Suprapubic skin (tissue), 4 donors: ENCODE measurements around the gene GTF2H1. TPM values are rescaled to one million over a fixed set of nuclear protein-coding genes. Genes with fewer than 3 reads are reported as not detected.

Source experiments
- DNase-seq, 2 donors: peaks; one replicate each; pipeline ENCODE4 v3.0.0-alpha.2; 2019; ENCODE audit warnings: low spot score in 2 of 2
- H3K27ac ChIP-seq: fragments of 200-600 bp; sonication (generic); one replicate; pipeline ENCODE4 v1.5.1; 2019
- H3K27me3 ChIP-seq: fragments of 200-600 bp; sonication (generic); one replicate; pipeline ENCODE4 v1.5.1; 2019
- H3K36me3 ChIP-seq: fragments of 200-600 bp; sonication (generic); one replicate; pipeline ENCODE4 v1.5.1; 2019
- H3K4me1 ChIP-seq: fragments of 200-600 bp; sonication (generic); one replicate; pipeline ENCODE4 v1.5.1; 2019
- H3K4me3 ChIP-seq: fragments of 200-600 bp; sonication (generic); one replicate; pipeline ENCODE4 v1.5.1; 2019; ENCODE audit warnings: mild to moderate bottlenecking
- H3K9me3 ChIP-seq: fragments of 200-600 bp; sonication (generic); one replicate; pipeline ENCODE4 v1.5.1; 2019
- EP300 ChIP-seq: sonication (generic); formaldehyde crosslinking; IDR thresholded peaks from one replicate; pipeline ENCODE4 v1.6.1; 2017; ENCODE audit warnings: antibody characterized with exemption
- POLR2A ChIP-seq, 2 donors: fragments of 450-650 bp; IDR thresholded peaks; one replicate each; pipeline ENCODE4 v1.6.1; 2017; ENCODE audit warnings: antibody characterized with exemption in 2 of 2, mild to moderate bottlenecking in 2 of 2, moderate library complexity in 2 of 2
- POLR2AphosphoS5 ChIP-seq, 3 donors: sonication (generic); formaldehyde crosslinking; IDR thresholded peaks; one replicate each; pipeline ENCODE4 v1.6.1; 2017; ENCODE audit warnings: antibody characterized with exemption in 3 of 3
- WGBS: methylation state at CpG from one replicate; pipeline ENCODE4 v1.1.5; 2018; 5-methylcytosine and 5-hydroxymethylcytosine counted together
- total RNA-seq, 4 donors: library from RNA; depleted of rRNA; stranded (reverse); fragments of >200 nt; gene quantifications; one replicate each; pipeline ENCODE4 v1.1.0, GENCODE V29; 2016
- TF ChIP-seq, protein P1 (sequence below), 2 donors: fragments of 200-600 bp in 1 of 2; fragments of 450-650 bp in 1 of 2; sonication (generic) in 1 of 2; IDR thresholded peaks; one replicate each; pipeline ENCODE4 v1.5.1; 2016 to 2019; ENCODE audit warnings: antibody characterized with exemption in 2 of 2, mild to moderate bottlenecking in 1 of 2, moderate library complexity in 1 of 2

The GTF2H1 gene
- total RNA-seq, 4 donors from 2014 or later: 48.6 to 121 (median 50.4) TPM

DNA sequence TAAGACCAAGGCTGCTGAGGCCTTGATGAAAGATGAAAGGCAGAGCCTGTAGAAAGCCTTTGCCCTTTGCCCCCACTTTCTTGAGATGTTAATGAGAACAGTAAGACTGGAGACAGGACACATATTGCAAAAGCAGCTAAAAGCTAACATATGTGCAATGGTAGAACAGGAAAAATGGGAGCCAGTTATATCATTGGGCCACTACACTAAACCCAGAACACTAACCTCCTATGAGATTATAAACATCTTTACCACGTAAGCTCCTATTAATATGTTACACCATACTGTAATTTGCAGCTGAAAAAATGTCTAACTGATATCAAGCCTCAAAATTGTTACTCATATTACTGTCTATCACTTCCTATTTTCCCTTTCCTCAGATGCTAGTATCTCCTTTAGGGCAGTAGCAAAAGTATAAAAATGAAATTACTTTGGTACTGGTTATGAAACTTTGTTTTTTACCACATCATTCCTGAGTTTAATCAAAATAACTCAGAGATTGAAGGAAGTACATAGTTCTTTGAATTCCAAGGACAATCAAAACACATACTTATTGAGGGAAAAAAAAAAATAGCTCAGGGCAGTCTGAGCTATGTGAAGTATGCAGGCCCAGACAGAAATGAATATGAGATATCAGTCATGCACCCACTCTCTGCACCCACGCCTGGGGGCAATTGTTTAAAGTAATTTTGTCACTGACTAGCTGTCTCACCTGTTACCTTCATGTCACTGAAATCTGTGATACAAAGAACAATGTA is 9.5 kb upstream of the GTF2H1 start:
- peaks cover 22% of the 10 kb centered on the region for H3K36me3 ChIP-seq
- peaks cover 48% of the 10 kb centered on the region for H3K4me1 ChIP-seq
- DNase-seq: no peak
- peak overlapping the region; percentile 85 for H3K27ac ChIP-seq
- no peaks in the 10 kb centered on the region for H3K9me3 ChIP-seq
- no peak overlapping the region for H3K4me3 ChIP-seq
- 35% methylated on average over 2 of the region's 2 CpGs for WGBS
- TF ChIP-seq POLR2AphosphoS5 (IDR thresholded peaks at IDR 0.05) (no peak), POLR2A (IDR thresholded peaks at IDR 0.05) (no peak)
- TF ChIP-seq, protein P1, sequence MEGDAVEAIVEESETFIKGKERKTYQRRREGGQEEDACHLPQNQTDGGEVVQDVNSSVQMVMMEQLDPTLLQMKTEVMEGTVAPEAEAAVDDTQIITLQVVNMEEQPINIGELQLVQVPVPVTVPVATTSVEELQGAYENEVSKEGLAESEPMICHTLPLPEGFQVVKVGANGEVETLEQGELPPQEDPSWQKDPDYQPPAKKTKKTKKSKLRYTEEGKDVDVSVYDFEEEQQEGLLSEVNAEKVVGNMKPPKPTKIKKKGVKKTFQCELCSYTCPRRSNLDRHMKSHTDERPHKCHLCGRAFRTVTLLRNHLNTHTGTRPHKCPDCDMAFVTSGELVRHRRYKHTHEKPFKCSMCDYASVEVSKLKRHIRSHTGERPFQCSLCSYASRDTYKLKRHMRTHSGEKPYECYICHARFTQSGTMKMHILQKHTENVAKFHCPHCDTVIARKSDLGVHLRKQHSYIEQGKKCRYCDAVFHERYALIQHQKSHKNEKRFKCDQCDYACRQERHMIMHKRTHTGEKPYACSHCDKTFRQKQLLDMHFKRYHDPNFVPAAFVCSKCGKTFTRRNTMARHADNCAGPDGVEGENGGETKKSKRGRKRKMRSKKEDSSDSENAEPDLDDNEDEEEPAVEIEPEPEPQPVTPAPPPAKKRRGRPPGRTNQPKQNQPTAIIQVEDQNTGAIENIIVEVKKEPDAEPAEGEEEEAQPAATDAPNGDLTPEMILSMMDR (IDR thresholded peaks at IDR 0.05): no peak
- no peaks in the 10 kb centered on the region for H3K27me3 ChIP-seq

DNA sequence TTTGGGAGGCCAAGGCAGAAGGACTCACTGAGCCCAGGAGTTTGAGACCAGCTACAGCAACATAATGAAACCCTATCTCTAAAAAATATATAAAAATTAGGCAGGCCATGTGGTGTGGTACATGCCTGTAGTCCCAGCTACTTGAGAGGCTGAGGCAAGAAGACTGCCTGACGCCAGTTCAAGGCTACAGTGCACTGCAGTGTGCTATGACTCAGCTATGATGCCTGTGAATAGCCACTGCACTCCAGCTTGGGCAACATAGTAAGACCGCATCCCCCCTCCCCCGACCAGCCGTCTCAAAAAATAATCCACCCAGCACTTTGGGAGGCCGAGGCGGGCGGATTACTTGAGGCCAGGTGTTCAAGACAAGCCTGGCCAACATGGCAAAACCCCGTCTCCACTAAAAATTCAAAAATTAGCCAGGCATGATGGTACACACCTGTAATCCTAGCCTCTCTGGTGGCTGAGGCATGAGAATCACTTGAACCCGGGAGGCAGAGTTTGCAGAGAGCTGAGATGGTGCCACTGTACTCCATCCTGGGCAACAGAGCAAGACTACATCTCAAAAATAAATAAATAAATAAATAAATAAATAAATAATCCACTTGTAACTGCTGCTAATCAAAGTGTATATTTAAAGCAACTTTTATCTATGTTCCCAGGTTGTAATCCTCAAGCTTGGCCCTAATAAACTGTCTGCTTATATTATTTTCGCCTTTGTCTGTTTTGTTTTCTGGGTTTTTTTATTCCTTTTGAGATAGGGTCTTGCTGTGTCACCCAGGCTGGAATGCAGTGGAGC is 8.2 kb upstream of the GTF2H1 start:
- Histone ChIP-seq H3K4me3 (no peak overlapping the region), H3K9me3 (no peaks in the 10 kb centered on the region), H3K36me3 (peaks cover 12% of the 10 kb centered on the region), H3K4me1 (peaks cover 43% of the 10 kb centered on the region), H3K27ac (peak overlapping the region; percentile 85), H3K27me3 (no peaks in the 10 kb centered on the region)
- TF ChIP-seq POLR2A (IDR thresholded peaks at IDR 0.05): no peak
- no peak for TF ChIP-seq POLR2AphosphoS5 (IDR thresholded peaks at IDR 0.05)
- TF ChIP-seq, protein P1 (IDR thresholded peaks at IDR 0.05): no peak
- no peak for TF ChIP-seq EP300
- 74% methylated on average over 10 of the region's 10 CpGs for WGBS
- DNase-seq: no peak

DNA sequence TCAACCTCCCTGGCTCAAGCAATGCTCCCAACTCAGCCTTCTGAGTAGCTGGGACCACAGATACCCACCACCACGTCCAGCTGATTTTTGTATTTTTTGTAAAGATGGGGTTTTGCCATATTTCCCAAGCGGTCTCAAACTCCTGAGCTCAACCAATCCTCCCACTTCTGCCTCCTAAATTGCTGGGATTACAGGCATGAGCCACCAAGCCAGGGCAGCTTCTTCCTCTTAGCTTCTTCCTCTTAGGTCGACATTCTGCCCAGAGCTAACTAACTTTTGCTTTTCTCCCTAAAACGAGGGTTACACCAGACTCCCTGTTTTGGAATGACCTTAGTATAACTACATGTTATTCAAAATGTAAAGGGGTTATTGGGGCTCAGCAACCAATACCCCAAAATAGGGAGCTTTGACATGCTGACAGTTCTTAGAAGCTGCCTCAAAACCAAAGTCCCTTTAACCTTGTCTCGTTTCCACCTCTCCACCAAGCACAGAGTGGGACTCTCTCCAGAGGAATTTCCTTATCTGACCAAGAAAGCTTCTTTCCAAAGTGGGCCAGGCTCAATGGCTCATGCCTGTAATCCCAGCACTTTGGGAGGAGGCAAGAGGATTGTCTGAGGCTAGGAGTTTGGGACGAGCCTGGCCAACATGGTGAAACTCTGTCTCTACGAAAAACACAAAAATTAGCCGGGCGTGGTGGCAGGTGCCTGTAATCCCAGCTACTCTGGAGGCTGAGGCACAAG is 7.4 kb upstream of the GTF2H1 start:
- no peaks in the 10 kb centered on the region for H3K9me3 ChIP-seq
- WGBS: 85% methylated on average over 9 of the region's 9 CpGs
- peaks cover 4% of the 10 kb centered on the region for H3K36me3 ChIP-seq
- DNase-seq: no peak
- H3K4me1 ChIP-seq: peaks cover 45% of the 10 kb centered on the region
- H3K27me3 ChIP-seq: no peaks in the 10 kb centered on the region
- no peak overlapping the region for H3K4me3 ChIP-seq
- H3K27ac ChIP-seq: no peak overlapping the region
- no peak for TF ChIP-seq POLR2A (IDR thresholded peaks at IDR 0.05)
- TF ChIP-seq, protein P1 (IDR thresholded peaks at IDR 0.05): no peak
- no peak for TF ChIP-seq POLR2AphosphoS5 (IDR thresholded peaks at IDR 0.05)
- TF ChIP-seq EP300: no peak

DNA sequence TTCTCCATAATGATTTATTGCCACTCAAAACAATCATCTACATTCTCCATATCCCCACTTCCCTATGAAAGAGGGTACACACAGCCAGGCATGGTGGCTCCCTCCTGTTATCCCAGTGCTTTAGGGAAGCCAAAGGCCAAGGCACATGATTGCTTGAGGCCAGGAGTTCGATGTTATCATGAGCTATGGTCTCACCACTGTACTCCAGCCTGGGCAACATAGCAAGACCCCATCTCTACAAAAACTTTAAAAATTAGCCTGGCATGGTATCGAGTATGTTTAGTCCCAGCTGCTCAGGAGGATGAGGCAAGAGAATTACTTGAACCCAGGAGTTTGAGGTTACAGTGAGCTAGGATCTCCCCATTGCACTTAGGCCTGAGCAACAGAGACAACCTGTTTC is 6.5 kb upstream of the GTF2H1 start:
- no peak for TF ChIP-seq POLR2A (IDR thresholded peaks at IDR 0.05)
- H3K27me3 ChIP-seq: no peaks in the 10 kb centered on the region
- peaks cover 46% of the 10 kb centered on the region for H3K4me1 ChIP-seq
- H3K9me3 ChIP-seq: no peaks in the 10 kb centered on the region
- H3K36me3 ChIP-seq: no peaks in the 10 kb centered on the region
- H3K4me3 ChIP-seq: no peak overlapping the region
- no peak overlapping the region for H3K27ac ChIP-seq
- WGBS: 95% methylated on average over 2 of the region's 2 CpGs
- DNase-seq: no peak

DNA sequence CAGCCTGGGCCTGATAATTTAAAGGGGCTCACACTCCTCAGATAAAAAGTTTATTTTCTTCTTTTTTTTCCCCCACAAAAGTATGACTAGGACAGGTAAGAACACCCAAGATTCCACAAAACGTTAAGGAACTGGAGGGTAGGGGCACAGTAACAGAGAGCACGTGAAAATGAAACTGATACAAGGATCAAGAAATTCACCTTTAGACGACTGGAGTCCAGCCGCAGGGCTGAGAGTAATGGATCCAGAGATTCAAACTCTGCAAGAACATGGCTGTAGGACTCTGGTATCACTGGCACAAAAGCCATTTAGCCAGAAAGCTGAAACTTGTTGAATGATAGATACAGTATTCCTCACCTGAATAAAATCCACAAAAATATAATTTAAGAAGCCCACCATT is 4.8 kb upstream of the GTF2H1 start:
- TF ChIP-seq POLR2AphosphoS5 (IDR thresholded peaks at IDR 0.05): no peak
- TF ChIP-seq EP300: no peak
- TF ChIP-seq, protein P1 (IDR thresholded peaks at IDR 0.05): no peak
- no peak for TF ChIP-seq POLR2A (IDR thresholded peaks at IDR 0.05)

More for the DNA sequence above, 4.8 kb upstream of the GTF2H1 start:
- H3K36me3 ChIP-seq: no peaks in the 10 kb centered on the region
- peaks cover 36% of the 10 kb centered on the region for H3K4me1 ChIP-seq
- no peak overlapping the region for H3K4me3 ChIP-seq
- H3K27me3 ChIP-seq: no peaks in the 10 kb centered on the region
- DNase-seq: no peak
- H3K9me3 ChIP-seq: no peaks in the 10 kb centered on the region
- 90% methylated on average over 4 of the region's 4 CpGs for WGBS
- no peak overlapping the region for H3K27ac ChIP-seq
